CD4-positive, alpha-beta T cell treated with Interferon gamma for 1 hour (primary cell): ENCODE data around the gene DISC1.

Experiments
- DNase-seq: peaks from one replicate; pipeline ENCODE4 v3.0.0-alpha.2; 2020

The DISC1 gene

DNA sequence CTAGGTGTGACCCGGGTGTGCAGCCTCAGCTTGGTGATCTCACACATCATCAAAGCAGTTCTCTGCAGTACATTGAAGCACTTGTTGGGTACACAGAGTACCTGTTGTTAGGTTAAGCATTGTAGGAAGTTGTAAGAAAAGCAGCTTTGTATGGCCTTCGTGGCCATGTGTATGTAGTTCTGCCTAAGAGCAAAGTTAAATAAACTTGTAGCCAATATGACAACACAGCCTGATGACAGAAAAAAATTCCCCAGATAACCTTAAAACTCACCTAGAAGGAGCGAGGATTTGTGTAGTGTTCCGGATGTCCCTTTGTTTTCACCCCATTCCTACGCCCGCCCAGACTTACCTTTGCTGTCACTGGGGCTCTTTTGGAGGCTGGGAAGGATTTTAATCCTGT, 48.0 kb downstream of the DISC1 start:
- no peak for DNase-seq

GRCh38 chr1:231676487-231676886, 49.9 kb downstream of the DISC1 start:
- no peak for DNase-seq

GRCh38 chr1:231677442-231677841, 50.9 kb downstream of the DISC1 start:
- no peak for DNase-seq

DNA sequence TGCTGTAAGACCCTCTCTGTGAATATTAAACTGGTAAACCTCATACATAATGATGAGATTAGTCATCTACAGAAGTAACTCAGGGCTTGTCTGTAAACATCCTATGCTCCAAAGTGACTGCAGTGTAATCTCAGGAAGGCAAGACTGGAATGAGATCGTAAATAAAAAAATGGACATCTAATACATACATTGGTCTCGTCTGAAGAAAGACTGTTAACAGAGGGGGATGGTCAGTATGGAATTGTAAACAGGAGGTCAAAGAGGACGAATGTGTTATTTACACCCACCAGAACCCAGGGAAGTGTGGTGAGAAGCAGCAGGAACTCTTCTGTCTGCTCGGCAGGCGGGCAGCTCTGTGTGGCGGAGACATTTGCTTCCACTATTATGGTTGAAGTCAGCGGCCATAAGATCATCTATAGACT, 51.4 kb downstream of the DISC1 start:
- no peak for DNase-seq

GRCh38 chr1:231679109-231679508, 52.5 kb downstream of the DISC1 start:
- no peak for DNase-seq

GRCh38 chr1:231681006-231681405, 54.4 kb downstream of the DISC1 start:
- DNase-seq = no peak

DNA sequence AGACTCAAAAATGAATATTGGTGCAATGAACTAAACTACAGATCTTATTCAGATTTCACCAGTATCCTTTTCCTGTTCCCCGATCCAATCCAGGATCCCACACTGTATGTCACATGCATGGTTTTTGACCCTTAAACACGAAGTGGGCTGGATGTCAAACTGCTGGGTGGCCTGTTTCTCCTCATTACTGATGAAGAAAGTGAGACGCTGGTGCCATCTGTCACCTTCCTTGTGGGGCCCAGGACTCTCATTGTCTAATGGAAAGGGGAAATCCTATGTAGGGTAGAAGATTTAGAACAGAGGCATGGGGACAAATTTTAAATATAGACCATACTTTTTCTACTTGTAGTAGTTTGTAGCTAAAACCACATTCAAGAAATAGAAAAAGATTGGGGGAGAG, 56.2 kb downstream of the DISC1 start:
- DNase-seq = no peak

- DNase-seq = no peak
These were observed 57.0 kb downstream of the DISC1 start for GRCh38 chr1:231683439-231684165.

GRCh38 chr1:231684356-231685244, 58.0 kb downstream of the DISC1 start:
- no peak for DNase-seq

GRCh38 chr1:231686384-231686783, 59.8 kb downstream of the DISC1 start:
- DNase-seq = no peak

GRCh38 chr1:231688989-231689388, 62.4 kb downstream of the DISC1 start:
- DNase-seq = no peak

GRCh38 chr1:231690059-231690458, 63.5 kb downstream of the DISC1 start:
- DNase-seq = peak; percentile 8

- no peak for DNase-seq
These were observed 65.1 kb downstream of the DISC1 start for GRCh38 chr1:231691618-231692259.

DNA sequence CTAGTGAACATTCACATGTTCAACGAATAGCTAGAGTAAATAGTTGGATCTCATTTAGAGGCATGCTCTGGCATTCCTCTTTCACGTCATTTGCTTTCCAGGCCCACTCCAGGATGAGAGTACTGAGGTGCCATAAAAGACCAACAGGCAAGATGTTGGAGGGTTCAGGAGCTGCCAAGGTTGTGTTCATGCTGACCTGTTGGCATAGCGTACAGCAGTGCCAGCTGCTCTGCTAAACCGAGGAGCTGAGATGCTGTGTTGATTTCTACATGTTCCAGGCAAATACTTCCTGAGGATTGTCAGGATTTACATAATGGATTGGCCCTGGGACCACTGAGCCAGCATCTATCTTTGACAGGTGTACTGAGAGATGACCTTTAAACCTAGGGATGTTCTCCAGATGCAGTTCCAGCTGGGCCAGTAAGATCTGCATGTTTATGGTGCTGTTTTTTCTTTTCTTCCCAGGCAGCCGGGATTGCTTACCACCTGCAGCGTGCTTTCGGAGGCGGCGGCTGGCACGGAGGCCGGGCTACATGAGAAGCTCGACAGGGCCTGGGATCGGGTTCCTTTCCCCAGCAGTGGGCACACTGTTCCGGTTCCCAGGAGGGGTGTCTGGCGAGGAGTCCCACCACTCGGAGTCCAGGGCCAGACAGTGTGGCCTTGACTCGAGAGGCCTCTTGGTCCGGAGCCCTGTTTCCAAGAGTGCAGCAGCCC, 66.9 kb downstream of the DISC1 start:
- no peak for DNase-seq

DNA sequence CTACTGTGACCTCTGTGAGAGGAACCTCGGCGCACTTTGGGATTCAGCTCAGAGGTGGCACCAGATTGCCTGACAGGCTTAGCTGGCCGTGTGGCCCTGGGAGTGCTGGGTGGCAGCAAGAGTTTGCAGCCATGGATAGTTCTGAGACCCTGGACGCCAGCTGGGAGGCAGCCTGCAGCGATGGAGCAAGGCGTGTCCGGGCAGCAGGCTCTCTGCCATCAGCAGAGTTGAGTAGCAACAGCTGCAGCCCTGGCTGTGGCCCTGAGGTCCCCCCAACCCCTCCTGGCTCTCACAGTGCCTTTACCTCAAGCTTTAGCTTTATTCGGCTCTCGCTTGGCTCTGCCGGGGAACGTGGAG, 67.5 kb downstream of the DISC1 start:
- no peak for DNase-seq

GRCh38 chr1:231694465-231695077, 68.0 kb downstream of the DISC1 start:
- no peak for DNase-seq

DNA sequence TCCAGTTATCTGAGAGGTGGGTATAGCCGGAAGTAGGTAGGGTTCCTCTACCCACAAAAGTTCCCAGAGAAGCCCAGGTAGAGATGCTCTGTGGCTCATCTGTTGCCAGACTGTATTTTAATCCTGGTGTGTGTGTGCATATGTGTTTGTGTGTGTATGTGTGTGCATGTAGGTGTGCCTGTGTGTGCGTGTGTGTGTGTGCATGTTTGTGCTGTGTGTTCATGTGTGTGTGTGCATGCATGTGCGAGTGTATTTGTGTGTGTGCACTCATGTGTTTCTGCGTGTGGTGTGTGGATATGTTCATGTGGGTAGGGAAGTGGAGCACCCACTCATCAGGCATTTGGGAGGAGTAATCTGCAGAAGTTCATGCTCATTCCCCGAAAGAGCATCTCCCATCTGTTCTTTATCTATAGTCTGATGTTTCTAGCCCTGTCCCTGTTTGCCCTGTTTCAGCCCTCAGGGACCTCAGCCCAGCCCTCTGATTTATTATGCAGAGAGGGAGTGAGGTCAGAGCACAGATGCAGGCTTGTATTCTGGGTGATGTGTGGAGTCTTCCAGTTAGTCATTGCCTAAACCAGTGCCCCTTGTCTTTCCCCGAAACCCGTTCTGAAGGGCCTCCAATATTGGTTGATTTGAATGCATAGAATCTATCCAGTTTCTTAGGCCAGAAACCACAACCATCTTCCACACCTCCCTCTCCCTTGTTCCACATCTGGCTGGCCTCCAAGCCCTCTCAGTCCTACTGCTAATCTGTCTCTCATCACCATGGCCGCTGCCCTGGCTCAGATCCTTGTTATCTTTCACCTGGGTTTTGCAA, 69.1 kb downstream of the DISC1 start:
- no peak for DNase-seq

- DNase-seq = no peak
These were observed 73.2 kb downstream of the DISC1 start for GRCh38 chr1:231699784-231700183.

- no peak for DNase-seq
These were observed 74.7 kb downstream of the DISC1 start for GRCh38 chr1:231701306-231701705.

DNA sequence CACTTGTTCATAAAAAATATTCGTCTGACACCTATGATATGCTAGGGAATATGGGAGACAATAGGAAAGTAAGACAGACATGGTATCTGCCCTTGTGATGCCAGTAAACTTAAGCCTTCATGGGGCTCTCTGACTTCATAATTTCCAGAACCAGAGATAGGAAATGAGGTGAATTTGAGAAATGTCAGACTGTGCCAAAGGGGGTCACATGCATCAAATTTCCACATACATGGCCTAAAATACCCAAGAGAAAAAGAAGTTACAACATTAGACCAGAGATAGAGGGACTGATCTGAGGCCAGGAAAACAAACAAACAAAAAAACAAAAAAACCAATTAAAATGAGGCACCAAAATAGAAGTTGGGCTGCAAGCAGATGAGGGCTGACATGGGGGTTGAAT, 75.7 kb downstream of the DISC1 start:
- no peak for DNase-seq

GRCh38 chr1:231702804-231703203, 76.2 kb downstream of the DISC1 start:
- DNase-seq = no peak
